ENCODE measurements around the gene RPUSD4. TPM values are rescaled to one million over a fixed set of nuclear protein-coding genes. Genes with fewer than 3 reads are reported as not detected.
A peak's percentile ranks its signal among the peaks of the same experiment; 100 is the strongest.

The RPUSD4 gene
- total RNA-seq, 4 donors from 2014 or later = 17.5 to 24.1 (median 20.7) TPM

- DNase-seq (ENCODE audit: low spot score in 2 of 2) = no peak
- no peak overlapping the region for H3K4me3 ChIP-seq (ENCODE audit: low read depth, poor library complexity, severe bottlenecking)
- intact Hi-C loops (cut with DNase I; ENCODE audit: low total_unique reads) = no loop called here
- TF ChIP-seq CTCF (IDR thresholded peaks at IDR 0.05) (no peak), POLR2A (IDR thresholded peaks at IDR 0.05) (no peak)
- WGBS, 2 donors = 84% methylated on average over 1 of the region's 1 CpG
Observed at GRCh38 chr11:126217491-126217890, 6.0 kb upstream of the RPUSD4 start.

GRCh38 chr11:126216526-126217305, 5.3 kb upstream of the RPUSD4 start:
- no peak for TF ChIP-seq POLR2A (IDR thresholded peaks at IDR 0.05)
- TF ChIP-seq CTCF (IDR thresholded peaks at IDR 0.05) = no peak
- WGBS, 2 donors = 71 to 77% methylated on average over 6 of the region's 6 CpGs
- DNase-seq (ENCODE audit: low spot score in 2 of 2) = no peak
- intact Hi-C loops (cut with DNase I; ENCODE audit: low total_unique reads) = no loop called here
- H3K4me3 ChIP-seq (ENCODE audit: low read depth, poor library complexity, severe bottlenecking) = no peak overlapping the region

DNA sequence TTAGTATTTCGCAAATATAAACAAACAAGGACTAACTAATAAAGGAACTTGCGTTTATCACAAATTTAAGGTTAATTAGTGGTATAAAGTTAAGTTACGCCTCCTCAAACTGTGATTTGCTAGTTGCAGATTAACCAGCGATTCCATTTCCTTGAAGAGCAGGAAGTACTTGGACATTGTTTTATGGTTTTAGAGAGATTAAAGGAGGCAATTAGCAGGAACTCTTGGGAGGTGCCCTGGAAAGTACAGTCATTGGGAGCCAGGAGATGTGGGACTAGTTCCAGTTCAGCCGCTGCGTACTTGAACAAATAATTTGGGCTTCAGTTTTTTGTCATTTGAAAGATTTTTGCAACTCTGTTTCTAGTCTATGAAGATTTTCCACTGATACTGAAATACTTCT, 3.4 kb upstream of the RPUSD4 start:
- 26 to 48% methylated on average over 6 of the region's 6 CpGs for WGBS, 2 donors
- TF ChIP-seq POLR2A (IDR thresholded peaks at IDR 0.05) = no peak
- TF ChIP-seq CTCF (IDR thresholded peaks at IDR 0.05) = no peak
- DNase-seq (ENCODE audit: low spot score in 2 of 2) = no peak
- H3K4me3 ChIP-seq (ENCODE audit: low read depth, poor library complexity, severe bottlenecking) = no peak overlapping the region
- intact Hi-C loops (cut with DNase I; ENCODE audit: low total_unique reads) = no loop called here

GRCh38 chr11:126214441-126214840, 3.0 kb upstream of the RPUSD4 start:
- DNase-seq (ENCODE audit: low spot score in 2 of 2) = no peak
- intact Hi-C loops (cut with DNase I; ENCODE audit: low total_unique reads) = no loop called here
- TF ChIP-seq POLR2A (IDR thresholded peaks at IDR 0.05) (no peak), CTCF (IDR thresholded peaks at IDR 0.05) (no peak)
- H3K4me3 ChIP-seq (ENCODE audit: low read depth, poor library complexity, severe bottlenecking) = no peak overlapping the region
- WGBS, 2 donors = 73 to 75% methylated on average over 2 of the region's 2 CpGs

GRCh38 chr11:126212089-126212660, 725 bp upstream of the RPUSD4 start:
- peak overlapping the region; percentile 71 for H3K4me3 ChIP-seq (ENCODE audit: low read depth, poor library complexity, severe bottlenecking)
- TF ChIP-seq CTCF (IDR thresholded peaks at IDR 0.05) (no peak), POLR2A (IDR thresholded peaks at IDR 0.05) (no peak)
- DNase-seq (ENCODE audit: low spot score in 2 of 2) = no peak
- WGBS, 2 donors = 1 to 2% methylated on average over 15 of the region's 15 CpGs
- intact Hi-C loops (cut with DNase I; ENCODE audit: low total_unique reads) = no loop called here

All from lower leg skin (tissue), 4 donors.